NCI-H2171 (cell line): ENCODE results near the gene RAB11B.
"Not testable (repeated sequence)": the region's sequence is repeated elsewhere in the genome, so short reads cannot be mapped to it uniquely, and the experiment has no call there.

ENCODE experiments used
- DNase-seq: peaks from one replicate; lab custom pipeline; 2025; lab: John Stamatoyannopoulos, UW

The RAB11B gene

DNA sequence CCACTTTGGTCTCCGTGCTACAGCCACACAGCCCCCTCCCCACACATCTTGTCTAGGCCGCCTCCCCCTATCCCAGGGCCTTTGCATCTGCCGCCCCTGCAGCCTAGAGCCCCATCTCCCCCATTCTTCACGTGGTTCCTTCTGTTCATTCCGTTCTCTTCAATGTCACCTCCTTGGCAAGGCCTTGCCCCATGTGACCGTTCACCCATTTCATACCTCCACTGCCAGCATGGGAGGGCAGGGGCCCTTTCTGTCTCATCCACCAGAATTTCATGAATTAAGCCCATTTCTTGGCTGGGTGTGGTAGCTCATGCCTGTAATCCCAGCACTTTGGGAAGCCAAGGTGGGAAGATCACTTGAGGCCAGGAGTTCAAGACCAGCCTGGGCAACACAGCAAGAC, 38.9 kb downstream of the RAB11B start:
- DNase-seq, result no peak

DNA sequence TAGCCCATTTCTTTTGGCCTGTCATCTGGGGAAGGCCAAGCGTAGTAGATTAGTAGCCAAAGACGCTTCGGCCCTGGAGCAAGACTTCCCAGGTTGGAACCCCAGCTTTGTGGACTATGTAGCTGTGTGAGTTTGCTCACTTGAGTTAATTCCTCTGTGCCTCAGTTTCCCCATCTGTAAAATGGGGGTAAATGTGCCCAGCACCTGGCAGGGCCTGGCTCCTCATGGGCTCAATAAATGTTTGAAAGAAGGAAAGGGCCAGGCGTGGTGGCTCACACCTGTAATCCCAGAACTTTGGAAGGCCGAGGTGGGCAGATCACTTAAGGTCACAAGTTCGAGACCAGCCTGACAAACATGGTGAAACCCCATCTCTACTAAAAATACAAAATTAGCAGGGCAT, 39.7 kb downstream of the RAB11B start:
- DNase-seq, result no peak

DNA sequence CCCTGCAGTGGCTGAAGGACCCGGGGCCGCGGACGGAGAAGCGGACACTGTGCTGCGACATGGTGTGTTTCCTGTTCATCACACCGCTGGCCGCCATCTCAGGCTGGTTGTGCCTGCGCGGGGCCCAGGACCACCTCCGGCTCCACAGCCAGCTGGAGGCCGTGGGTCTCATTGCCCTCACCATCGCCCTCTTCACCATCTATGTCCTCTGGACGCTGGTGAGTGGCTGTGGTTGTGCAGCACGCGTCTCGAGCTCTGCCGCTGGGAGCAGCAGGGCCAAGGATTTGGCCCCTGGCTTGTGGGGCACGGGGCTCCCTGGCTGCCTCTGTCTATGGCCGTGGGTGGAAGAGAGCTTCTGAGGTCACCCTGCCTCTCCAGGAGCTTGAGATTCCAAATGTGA, 40.5 kb downstream of the RAB11B start:
- DNase-seq, result no peak

DNA sequence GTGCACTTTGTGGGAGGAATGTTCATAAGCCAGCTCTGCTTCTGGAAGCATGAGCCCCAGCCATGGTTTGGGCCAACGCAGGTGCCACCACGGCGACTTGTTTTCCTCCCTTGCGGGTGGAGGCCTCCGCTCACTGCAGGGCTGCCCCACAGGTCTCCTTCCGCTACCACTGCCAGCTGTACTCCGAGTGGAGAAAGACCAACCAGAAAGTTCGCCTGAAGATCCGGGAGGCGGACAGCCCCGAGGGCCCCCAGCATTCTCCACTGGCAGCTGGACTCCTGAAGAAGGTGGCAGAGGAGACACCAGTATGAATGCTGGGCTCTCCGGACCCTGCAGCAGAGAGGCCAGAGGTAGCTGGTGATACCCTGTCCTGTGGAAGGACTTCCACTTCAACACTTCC, 48.1 kb downstream of the RAB11B start:
- DNase-seq, result no peak

DNA sequence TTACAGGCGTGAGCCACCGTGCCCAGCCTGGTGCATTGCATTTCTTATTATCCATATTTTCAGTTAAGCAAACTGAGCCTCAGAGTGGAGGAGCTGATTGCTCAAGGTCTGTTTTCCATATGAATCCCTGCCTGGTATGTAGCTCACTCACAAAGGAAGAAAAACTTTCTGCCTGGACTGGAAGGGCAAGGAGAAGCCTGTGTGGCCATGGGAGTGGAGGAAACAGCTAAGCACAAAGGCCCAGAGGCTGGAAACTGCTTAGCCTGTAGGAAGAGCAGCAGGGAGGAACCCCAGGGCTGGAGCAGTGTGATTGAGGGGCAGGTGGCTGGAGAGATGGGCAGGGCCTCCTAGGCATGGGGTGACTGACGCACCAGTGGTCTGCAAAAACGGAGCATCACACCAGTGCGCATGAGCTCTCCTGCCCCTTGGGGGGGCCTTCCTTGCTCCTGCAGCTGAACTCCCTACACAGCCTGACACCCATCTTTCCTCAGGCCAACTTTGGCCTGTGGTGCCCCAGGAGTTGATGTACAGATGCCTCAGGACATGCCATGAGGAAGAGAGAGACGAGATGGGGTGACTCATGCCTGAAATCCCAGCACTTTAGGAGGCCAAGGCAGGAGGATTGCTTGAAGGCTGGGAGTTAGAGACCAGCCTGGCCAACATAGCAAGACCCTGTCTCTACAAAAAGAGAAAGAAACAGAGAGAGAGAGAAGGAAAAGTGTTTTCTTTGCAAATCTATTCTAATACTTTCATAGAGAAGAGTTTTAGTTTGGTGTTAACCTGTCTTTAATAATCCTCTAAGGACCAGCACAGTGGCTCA, 51.8 kb downstream of the RAB11B start:
- no peak for DNase-seq

DNA sequence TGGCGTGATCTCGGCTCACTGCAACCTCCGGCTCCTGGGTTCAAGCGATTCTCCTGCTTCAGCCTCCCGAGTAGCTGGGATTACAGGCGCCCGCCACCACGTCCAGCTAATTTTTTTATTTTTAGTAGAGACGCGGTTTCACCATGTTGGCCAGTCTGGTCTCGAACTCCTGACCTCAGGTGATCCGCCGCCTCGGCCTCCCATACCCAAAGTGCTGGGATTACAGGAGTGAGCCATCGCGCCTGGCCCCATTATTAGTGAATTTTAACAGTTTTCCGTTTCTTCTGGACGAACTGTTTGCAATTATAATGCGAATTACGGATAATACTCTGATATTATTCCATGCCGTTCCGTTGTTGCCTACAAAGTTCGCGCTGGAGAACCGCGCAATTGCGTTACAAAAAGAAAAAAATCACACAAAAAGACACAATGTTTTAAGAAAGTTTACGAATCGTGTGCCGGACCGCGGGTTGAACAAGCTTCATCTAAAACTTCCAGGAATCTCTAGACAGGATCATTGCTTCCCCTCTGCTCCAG, 54.0 kb downstream of the RAB11B start:
- not testable (repeated sequence) for DNase-seq

DNA sequence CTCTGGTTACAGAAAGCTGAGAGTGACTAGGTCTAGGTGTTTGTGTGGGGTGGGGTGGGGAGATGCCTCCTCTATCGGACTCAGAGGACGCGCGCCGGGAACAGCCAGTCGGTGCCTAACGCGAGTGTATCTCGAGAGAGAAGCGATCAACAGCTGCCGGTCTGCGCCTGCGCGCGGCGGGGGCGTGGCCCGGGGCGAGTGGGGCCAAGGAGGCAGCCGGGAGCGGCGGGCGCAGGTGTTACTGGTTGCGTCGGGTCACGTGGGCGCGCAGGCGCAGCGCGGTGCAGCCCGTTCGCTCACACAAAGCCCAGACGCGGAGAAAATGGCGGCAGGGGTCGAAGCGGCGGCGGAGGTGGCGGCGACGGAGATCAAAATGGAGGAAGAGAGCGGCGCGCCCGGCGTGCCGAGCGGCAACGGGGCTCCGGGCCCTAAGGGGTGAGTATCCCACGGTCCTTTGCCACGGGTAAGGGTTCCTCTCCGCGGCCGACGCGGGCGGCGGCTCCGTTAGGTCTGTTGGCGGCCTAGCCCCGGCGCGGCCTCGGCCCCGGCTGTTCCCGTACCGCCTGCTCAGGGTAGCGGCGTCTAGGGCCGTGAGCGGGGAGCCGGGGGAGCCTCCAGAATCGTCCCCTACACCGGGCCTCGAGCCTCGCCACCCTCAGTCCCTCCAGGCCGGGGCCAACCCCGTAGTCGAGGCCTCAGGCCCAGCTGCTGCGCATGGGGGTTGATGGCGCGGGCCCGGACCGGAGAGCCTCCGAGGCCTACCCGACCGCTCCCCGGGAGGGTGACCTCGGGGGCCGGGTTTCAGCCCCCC, 54.7 kb downstream of the RAB11B start, which contains the start of gene HNRNPM:
HNRNPM (plus strand) TSS at position 299 of the 811 bp plus-strand sequence; CDS start at position 323, 24 bp downstream.
- peak; percentile 95 for DNase-seq

DNA sequence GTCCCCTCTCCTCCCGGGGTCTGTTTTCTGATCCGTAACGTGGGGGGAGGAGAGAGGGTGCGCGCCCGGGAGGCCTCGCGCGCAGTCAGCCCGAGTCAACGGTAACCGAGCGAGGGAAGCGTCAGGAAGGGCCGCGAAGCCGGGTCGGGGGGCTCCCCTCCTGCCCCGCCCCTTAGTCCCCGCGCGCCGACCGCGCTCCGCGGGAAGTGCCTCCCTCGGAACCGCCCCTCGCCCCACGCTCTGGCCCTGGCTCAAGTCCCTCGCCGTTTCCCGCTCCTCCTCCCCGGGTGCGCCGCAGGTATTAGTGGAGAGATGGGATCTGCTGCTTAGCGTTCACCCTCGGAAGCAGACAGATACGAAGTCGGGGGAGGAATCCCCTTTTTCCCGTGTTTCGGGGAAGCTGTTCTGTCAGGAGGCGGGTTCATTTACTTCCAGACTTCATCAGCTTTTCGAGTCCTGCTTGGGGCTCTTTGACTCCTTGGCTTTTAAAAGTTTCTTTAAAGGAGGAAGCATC, 55.4 kb downstream of the RAB11B start:
- DNase-seq, result no peak

DNA sequence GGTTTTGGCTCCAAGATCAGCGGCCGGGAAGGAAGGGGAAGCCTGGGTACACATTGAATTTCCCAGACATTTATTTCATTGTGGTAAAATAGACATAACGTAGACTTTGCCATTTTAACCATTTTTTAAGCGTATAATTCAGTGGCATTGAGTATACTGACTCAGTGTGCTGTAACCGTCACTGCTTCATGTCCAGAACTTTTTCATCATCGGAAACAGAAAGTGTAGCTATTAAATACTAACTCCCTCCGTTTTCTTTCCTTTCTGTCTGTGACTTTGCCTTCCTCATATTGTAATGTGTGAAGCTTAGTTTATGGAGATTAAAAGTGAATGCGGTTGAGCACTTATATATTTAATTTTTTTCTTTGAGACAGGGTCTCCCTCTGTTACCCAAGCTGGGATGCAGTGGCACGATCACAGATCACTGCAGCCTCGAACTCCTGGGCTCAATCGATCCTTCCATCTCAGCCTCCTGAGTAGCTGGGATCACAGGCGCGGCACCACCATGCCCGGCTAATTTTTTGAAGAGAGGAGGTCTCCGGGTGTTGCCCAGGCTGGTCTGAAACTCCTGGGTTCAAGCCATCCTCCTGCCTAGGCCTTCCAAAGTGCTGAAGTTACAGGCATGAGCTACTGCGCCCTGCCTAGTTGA, 56.0 kb downstream of the RAB11B start:
- DNase-seq, result no peak

DNA sequence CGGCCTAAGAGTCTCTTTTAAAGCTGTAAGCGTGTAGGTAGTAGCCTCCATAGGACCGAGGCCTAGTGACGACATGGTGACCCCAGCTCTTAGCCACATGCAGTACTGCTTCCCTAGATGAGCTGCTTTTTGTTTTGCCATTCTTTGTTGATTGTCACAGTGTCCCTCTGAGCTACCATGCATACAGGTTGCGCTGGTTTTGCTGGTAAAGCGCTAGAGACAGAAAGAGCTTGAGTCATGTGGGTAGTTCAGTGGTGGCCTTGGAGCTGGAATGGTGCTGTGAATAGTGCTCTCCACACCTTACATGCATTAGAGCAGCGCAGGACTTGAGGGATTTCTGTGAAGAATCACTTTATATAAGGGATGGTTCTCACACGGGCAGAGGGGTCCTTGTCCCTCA, 59.7 kb downstream of the RAB11B start:
- no peak for DNase-seq

DNA sequence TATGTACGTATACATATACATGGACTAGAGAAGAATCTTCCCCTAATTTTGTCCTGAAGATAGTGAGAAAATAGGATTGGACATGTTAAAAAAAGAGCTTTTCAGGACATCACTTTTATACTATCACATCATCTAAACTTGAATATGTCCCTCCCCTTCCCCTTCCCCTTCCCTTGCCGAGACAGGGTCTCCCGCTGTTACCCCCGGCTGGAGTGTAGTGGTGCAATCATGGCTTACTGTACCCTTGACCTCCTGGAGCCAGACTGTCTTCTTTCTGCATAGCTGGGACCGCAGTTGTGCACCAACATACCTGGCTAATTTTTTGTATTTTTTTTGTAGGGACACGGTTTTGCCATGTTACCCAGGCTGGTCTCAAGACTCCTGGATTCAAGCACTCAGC, 61.2 kb downstream of the RAB11B start:
- DNase-seq, result no peak

DNA sequence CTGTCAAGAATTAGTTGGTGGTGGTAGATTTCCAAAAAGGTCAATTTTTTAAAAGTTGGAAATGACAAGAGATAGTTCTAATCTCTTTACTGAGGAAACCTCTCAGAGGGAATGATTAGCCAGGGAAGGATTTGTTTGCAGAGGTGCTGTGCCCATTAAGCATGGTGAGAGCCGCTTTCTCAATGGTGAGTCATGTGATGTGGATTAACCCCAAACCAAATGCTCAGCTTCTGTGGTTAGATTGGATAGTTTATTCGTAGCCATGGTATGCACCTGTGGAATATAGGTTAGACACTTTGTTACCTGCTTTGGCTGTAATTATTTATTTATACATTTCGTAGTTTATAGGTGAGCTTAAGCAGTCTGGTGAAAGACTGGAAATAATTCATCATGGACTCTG, 61.7 kb downstream of the RAB11B start:
- DNase-seq, result no peak

DNA sequence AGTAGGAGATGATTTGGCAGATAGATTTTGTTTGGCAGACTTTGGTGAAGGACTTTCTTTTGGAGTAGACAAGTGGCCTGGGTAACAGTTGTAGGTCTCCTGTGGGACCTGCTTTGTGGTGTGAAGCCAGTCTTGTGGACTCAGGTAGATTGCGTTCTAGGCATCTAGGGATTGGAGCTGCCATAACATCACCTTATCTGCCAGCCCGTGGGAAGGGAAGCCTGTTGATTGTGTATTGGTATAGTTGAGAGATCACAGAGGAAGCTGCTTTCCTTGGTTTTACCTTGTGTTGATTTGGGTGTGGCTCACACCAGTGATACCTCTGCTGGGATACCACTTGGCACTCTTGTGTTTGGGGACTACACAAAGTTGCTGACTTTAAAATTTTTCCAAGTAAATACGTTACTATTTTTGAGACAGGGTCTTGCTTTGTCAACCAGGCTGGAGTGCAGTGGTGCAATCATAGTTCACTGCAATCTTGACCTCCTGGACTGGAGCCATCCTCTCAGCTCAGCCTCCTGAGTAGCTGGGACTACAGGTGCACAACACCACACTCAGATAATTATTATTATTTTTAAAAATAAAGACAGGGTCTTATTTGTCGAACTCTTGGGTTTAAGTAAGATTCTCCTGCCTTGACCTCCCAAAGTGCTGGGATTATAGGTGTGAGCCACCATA, 62.4 kb downstream of the RAB11B start:
- no peak for DNase-seq

DNA sequence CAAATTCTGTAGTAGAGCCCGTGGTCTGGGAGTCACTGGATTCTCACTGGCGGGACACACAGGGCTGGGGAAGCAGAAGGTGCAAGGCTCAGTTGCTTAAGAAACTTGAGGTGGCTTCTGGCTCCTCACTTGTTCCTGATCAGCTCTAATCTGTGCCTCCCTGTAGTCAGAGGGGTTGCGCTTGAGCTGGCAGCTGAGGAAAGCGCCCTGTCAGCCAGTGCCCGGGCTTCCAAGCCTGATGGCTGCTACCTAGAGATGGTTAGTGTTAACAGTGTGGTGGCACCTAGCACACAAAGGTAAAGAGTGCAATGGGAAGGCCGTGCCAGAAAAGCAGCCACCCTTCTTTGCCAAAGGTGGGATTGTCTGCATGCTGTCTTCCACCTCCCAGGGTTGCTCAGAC, 63.5 kb downstream of the RAB11B start:
- DNase-seq, result no peak
